H1 (cell line): ENCODE results near the gene ACTL10. TPM values are rescaled to one million over a fixed set of nuclear protein-coding genes. Genes with fewer than 3 reads are reported as not detected.
A peak's percentile ranks its signal among the peaks of the same experiment; 100 is the strongest.

Experiments
- CTCF ChIA-PET: fragments of 300-600 bp; sonication (Branson Sonifier 250); formaldehyde crosslinking; loops from one replicate; lab custom pipeline; 2021; ENCODE audit not compliant: partially characterized antibody; lab: Charles Lee
- POLR2A ChIA-PET: fragments of 300-600 bp; sonication (Branson Sonifier 250); formaldehyde crosslinking; loops from one replicate; lab custom pipeline; 2021; ENCODE audit warnings: inconsistent platforms; ENCODE audit not compliant: partially characterized antibody; lab: Charles Lee
- DNase-seq, 2 experiments: peaks; one replicate each; pipeline versions ENCODE4 v3.0.0 to v3.0.0-alpha.2; 2010 to 2022; ENCODE audit warnings: low spot score in 2 of 2, low read depth in 1 of 2, mixed read lengths in 1 of 2
- FAIRE-seq: peaks from 2 replicates; lab custom pipeline; 2011; peaks lifted over from hg19 to GRCh38; lab: Jason Lieb, UNC
- H2AFZ ChIP-seq: 2 replicates; pipeline ENCODE4 v1.8.1; 2012; ENCODE audit warnings: low read length, inconsistent platforms
- H2AK5ac ChIP-seq: 2 replicates; pipeline ENCODE4 v1.6.1; 2013; ENCODE audit warnings: low read depth, low read length
- H2BK120ac ChIP-seq: replicated peaks from 2 replicates; pipeline ENCODE3; 2013; ENCODE audit warnings: low read depth, low read length, inconsistent platforms
- H2BK12ac ChIP-seq: 2 replicates; pipeline ENCODE4 v1.6.1; 2013; ENCODE audit warnings: low read depth, low read length
- H2BK15ac ChIP-seq: 2 replicates; pipeline ENCODE4 v1.6.1; 2013; ENCODE audit warnings: low read length
- H2BK20ac ChIP-seq: 2 replicates; pipeline ENCODE4 v1.6.1; 2013; ENCODE audit warnings: low read length
- H2BK5ac ChIP-seq: 2 replicates; pipeline ENCODE4 v1.6.1; 2013; ENCODE audit warnings: low read depth, low read length
- H3K14ac ChIP-seq: 2 replicates; pipeline ENCODE4 v1.6.1; 2013; ENCODE audit warnings: inconsistent platforms; ENCODE audit not compliant: insufficient read length
- H3K18ac ChIP-seq: 2 replicates; pipeline ENCODE4 v1.6.1; 2013; ENCODE audit warnings: low read length; ENCODE audit errors: extremely low read depth
- H3K23ac ChIP-seq: 2 replicates; pipeline ENCODE4 v1.6.1; 2013; ENCODE audit warnings: inconsistent platforms; ENCODE audit not compliant: insufficient read length
- H3K23me2 ChIP-seq: 2 replicates; pipeline ENCODE4 v1.6.1; 2013; ENCODE audit warnings: low read depth, low read length
- H3K27ac ChIP-seq: 2 replicates; pipeline ENCODE4 v1.6.1; 2011; ENCODE audit warnings: low read depth, low read length, inconsistent platforms
- H3K27me3 ChIP-seq, 4 experiments: replicated peaks in 1 of 4; 1 replicate in 1 of 4; 2 replicates in 3 of 4; pipeline versions ENCODE4 v1.6.1 to v1.8.1; 2011 to 2013; ENCODE audit warnings: low read length in 3 of 4, mild to moderate bottlenecking in 3 of 4, inconsistent platforms in 2 of 4, mixed read lengths in 2 of 4, moderate library complexity in 1 of 4; ENCODE audit not compliant: control insufficient read depth in 3 of 4, insufficient read depth in 3 of 4; ENCODE audit errors: extremely low read depth in 1 of 4
- H3K36me3 ChIP-seq, 4 experiments: 2 replicates each; pipeline versions ENCODE4 v1.6.1 to v1.8.1; 2011 to 2013; ENCODE audit warnings: mild to moderate bottlenecking in 4 of 4, low read length in 3 of 4, moderate library complexity in 2 of 4, control low read depth in 1 of 4, inconsistent platforms in 1 of 4; ENCODE audit not compliant: insufficient read depth in 4 of 4, control insufficient read depth in 2 of 4
- H3K4ac ChIP-seq: replicated peaks from 2 replicates; pipeline ENCODE3; 2013; ENCODE audit warnings: low read length, low read depth, mixed read lengths, inconsistent platforms; ENCODE audit not compliant: insufficient read length
- H3K4me1 ChIP-seq, 4 experiments: replicated peaks in 1 of 4; 1 replicate in 1 of 4; 2 replicates in 3 of 4; pipeline versions ENCODE4 v1.6.1 to v1.8.1; 2011 to 2013; ENCODE audit warnings: low read length in 3 of 4, inconsistent platforms in 2 of 4, mixed read lengths in 1 of 4; ENCODE audit not compliant: insufficient read depth in 4 of 4, control insufficient read depth in 3 of 4
- H3K4me2 ChIP-seq, 2 experiments: 2 replicates each; pipeline versions ENCODE4 v1.6.1 to v1.8.1; 2011 to 2013; ENCODE audit warnings: low read depth in 2 of 2, low read length in 2 of 2, control low read depth in 1 of 2, inconsistent platforms in 1 of 2, mild to moderate bottlenecking in 1 of 2; ENCODE audit not compliant: insufficient read depth in 1 of 2
- H3K4me3 ChIP-seq, 4 experiments: fragments of 200-600, 300-600 bp in 1 of 4; sonication (generic), shearing (Covaris generic), sonication (Bioruptor Twin) in 1 of 4; 2 replicates each; pipeline versions ENCODE4 v1.5.1 to v1.8.1; 2011 to 2016; ENCODE audit warnings: low read length in 4 of 4, low read depth in 3 of 4, control low read depth in 2 of 4, inconsistent platforms in 2 of 4, mild to moderate bottlenecking in 2 of 4, mixed read lengths in 1 of 4, moderate library complexity in 1 of 4; ENCODE audit not compliant: insufficient read depth in 2 of 4; ENCODE audit errors: extremely low read depth in 1 of 4
- H3K56ac ChIP-seq: replicated peaks from 2 replicates; pipeline ENCODE3; 2013; ENCODE audit warnings: low read depth, mild to moderate bottlenecking, mixed read lengths, low read length, inconsistent platforms; ENCODE audit not compliant: insufficient read length
- H3K79me1 ChIP-seq: 2 replicates; pipeline ENCODE4 v1.6.1; 2013; ENCODE audit warnings: low read depth, low read length, control low read depth
- H3K79me2 ChIP-seq, 2 experiments: 2 replicates each; pipeline versions ENCODE4 v1.6.1 to v1.8.1; 2012 to 2013; ENCODE audit warnings: low read length in 2 of 2, mild to moderate bottlenecking in 2 of 2, inconsistent platforms in 1 of 2; ENCODE audit not compliant: insufficient read depth in 2 of 2, control insufficient read depth in 1 of 2
- H3K9ac ChIP-seq, 4 experiments: replicated peaks in 1 of 4; 1 replicate in 1 of 4; 2 replicates in 3 of 4; pipeline versions ENCODE4 v1.6.1 to v1.8.1; 2011 to 2013; ENCODE audit warnings: low read depth in 3 of 4, low read length in 3 of 4, control low read depth in 2 of 4, mild to moderate bottlenecking in 2 of 4, moderate library complexity in 2 of 4, inconsistent platforms in 1 of 4; ENCODE audit errors: extremely low read depth in 1 of 4
- H3K9me3 ChIP-seq, 2 experiments: 2 replicates each; pipeline versions ENCODE4 v1.6.1 to v1.8.1; 2012 to 2013; ENCODE audit warnings: mild to moderate bottlenecking in 2 of 2, moderate library complexity in 2 of 2, control low read depth in 1 of 2, inconsistent platforms in 1 of 2, low read depth in 1 of 2, low read length in 1 of 2, mixed read lengths in 1 of 2; ENCODE audit not compliant: insufficient read depth in 2 of 2
- H4K20me1 ChIP-seq, 2 experiments: replicated peaks in 1 of 2; 2 replicates each; pipeline versions ENCODE3 to v1.8.1; 2011 to 2013; ENCODE audit warnings: inconsistent platforms in 2 of 2, low read length in 2 of 2, mild to moderate bottlenecking in 1 of 2; ENCODE audit not compliant: insufficient read depth in 2 of 2, control insufficient read depth in 1 of 2
- H4K5ac ChIP-seq: 2 replicates; pipeline ENCODE4 v1.6.1; 2013; ENCODE audit warnings: low read length, low read depth, mixed read lengths, inconsistent platforms; ENCODE audit not compliant: insufficient read length
- H4K8ac ChIP-seq: 2 replicates; pipeline ENCODE4 v1.8.0; 2013; ENCODE audit warnings: mild to moderate bottlenecking, moderate library complexity, low read length, inconsistent platforms; ENCODE audit not compliant: insufficient read depth; ENCODE audit errors: extremely low read depth
- H4K91ac ChIP-seq: replicated peaks from 2 replicates; pipeline ENCODE3; 2013; ENCODE audit warnings: low read length, mixed read lengths, inconsistent platforms; ENCODE audit not compliant: insufficient read length
- BCL11A ChIP-seq, 2 experiments: IDR thresholded peaks; one replicate each; pipeline ENCODE4 v1.6.1; 2011; ENCODE audit warnings: low read depth in 2 of 2, low read length in 2 of 2, mild to moderate bottlenecking in 2 of 2
- BRCA1 ChIP-seq: IDR thresholded peaks from 2 replicates; pipeline ENCODE4 v1.6.1; 2012; ENCODE audit warnings: low read depth, low read length, improper control_type of control experiment
- CBX5 ChIP-seq: fragments of 300-800, 300-1000 bp; sonication (generic); IDR thresholded peaks from 2 replicates; pipeline ENCODE4 v1.7.1; 2016; ENCODE audit warnings: antibody characterized with exemption, low read length, low read depth
- EP300 ChIP-seq, 2 experiments: IDR thresholded peaks; 1 replicate in 1 of 2; 2 replicates in 1 of 2; pipeline ENCODE4 v1.6.1; 2011 to 2012; ENCODE audit warnings: low read depth in 2 of 2, low read length in 2 of 2, mild to moderate bottlenecking in 2 of 2, borderline replicate concordance in 1 of 2, inconsistent platforms in 1 of 2, moderate library complexity in 1 of 2
- FOSL1 ChIP-seq: IDR thresholded peaks from 2 replicates; pipeline ENCODE4 v1.6.1; 2011; ENCODE audit warnings: mild to moderate bottlenecking, low read depth, low read length, moderate library complexity; ENCODE audit not compliant: insufficient read depth
- JUND ChIP-seq: IDR thresholded peaks from 2 replicates; pipeline ENCODE4 v1.6.1; 2011; ENCODE audit warnings: mild to moderate bottlenecking, improper control_type of control experiment, low read length
- NANOG ChIP-seq: IDR thresholded peaks from 2 replicates; pipeline ENCODE4 v1.6.1; 2011; ENCODE audit warnings: low read length, low read depth, mild to moderate bottlenecking, inconsistent platforms; ENCODE audit not compliant: insufficient read depth, poor library complexity, severe bottlenecking
- RFX5 ChIP-seq: IDR thresholded peaks from 2 replicates; pipeline ENCODE4 v1.6.1; 2011; ENCODE audit warnings: low read depth, low read length, improper control_type of control experiment, borderline replicate concordance
- RNF2 ChIP-seq: fragments of 200-900, 300-1000 bp; sonication (generic); IDR thresholded peaks from 2 replicates; pipeline ENCODE4 v1.7.1; 2016; ENCODE audit warnings: borderline replicate concordance, low read depth, mild to moderate bottlenecking, antibody characterized with exemption, low read length; ENCODE audit not compliant: poor library complexity, severe bottlenecking; ENCODE audit errors: missing control alignments
- SP1 ChIP-seq: IDR thresholded peaks from 2 replicates; pipeline ENCODE4 v1.6.1; 2011; ENCODE audit warnings: low read depth, low read length
- SUZ12 ChIP-seq: fragments of 200-600 bp; sonication (generic); IDR thresholded peaks from 2 replicates; pipeline ENCODE4 v1.6.1; 2012; ENCODE audit warnings: mild to moderate bottlenecking, inconsistent platforms, low read length, moderate library complexity, mixed read lengths
- TEAD4 ChIP-seq: IDR thresholded peaks from 2 replicates; pipeline ENCODE4 v1.6.1; 2012; ENCODE audit warnings: low read depth, low read length, inconsistent platforms, mixed read lengths
- WGBS, 2 experiments: shearing (Covaris generic) in 1 of 2; methylation state at CpG; one replicate each; pipeline versions ENCODE4 v1.1.6 to v1.1.7; 2013 to 2015; ENCODE audit warnings: low lambda C conversion rate in 2 of 2, mixed read lengths in 2 of 2, inconsistent platforms in 1 of 2, low coverage in 1 of 2, missing lambda C conversion rate in 1 of 2; ENCODE audit not compliant: insufficient replicate concordance in 2 of 2, insufficient coverage in 1 of 2, insufficient read length in 1 of 2; ENCODE audit errors: extremely low coverage in 1 of 2, missing lambda C conversion rate in 1 of 2; 5-methylcytosine and 5-hydroxymethylcytosine counted together
- polyA plus RNA-seq, 7 experiments: library from polyadenylated mRNA; depleted of rRNA in 3 of 7; stranded (reverse) in 5 of 7; unstranded in 2 of 7; fragments of >200 nt in 5 of 7; fragments of 200-250 nt in 2 of 7; gene quantifications; 1 replicate in 5 of 7; 2 replicates in 1 of 7; 4 replicates in 1 of 7; pipeline versions ENCODE4 v1.2.1 to v1.2.3, GENCODE V29; 2011 to 2013; ENCODE audit warnings: missing spikeins in 2 of 7, mixed read lengths in 2 of 7
- total RNA-seq: library from RNA; stranded (reverse); fragmentation: NEBNext Ultra II Directional; extraction: Animal tissue kit (Norgen Biotek cat#: 25700); gene quantifications from 2 replicates; pipeline ENCODE4 v1.2.1, GENCODE V29; 2021

ACTL10 gene
- total and polyA plus RNA-seq, 2 of the 8 experiments (the other 6 are each of a cell fraction or from before 2014, with no cell fraction given), result 0.26 TPM; not detected in 1

DNA sequence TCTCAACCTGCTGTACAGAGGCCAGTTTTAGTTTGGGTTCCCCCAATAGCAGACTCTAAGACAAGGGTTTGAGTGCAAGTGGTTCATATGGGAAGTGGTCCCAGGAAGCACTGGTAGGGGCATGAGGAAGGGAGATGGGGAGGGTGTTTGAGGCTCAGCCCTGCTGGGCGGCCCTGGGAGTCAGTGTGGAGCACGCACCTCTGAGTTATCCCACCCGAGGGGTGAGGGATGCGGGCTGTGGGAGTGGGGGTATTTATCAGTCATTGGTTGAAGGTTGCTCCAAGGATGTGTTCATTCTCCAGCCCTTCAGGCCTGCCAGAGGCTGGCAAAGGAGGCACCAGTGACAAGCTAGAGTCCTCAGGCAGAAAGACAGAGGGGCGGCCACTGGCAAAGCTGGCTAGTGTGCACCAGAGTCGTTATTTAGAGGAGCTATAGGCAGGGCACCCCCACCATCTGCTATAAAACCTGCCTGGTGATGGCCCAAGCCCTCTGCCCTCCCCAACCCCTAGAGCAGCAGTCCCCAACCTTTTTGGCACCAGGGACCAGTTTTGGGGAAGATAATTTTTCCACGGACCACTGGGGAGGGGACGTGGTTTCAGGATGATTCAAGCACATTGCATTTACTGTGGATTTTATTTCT lies 36.9 kb downstream of the ACTL10 start:
- H2BK120ac ChIP-seq, result no peak overlapping the region
- no peak overlapping the region for H4K91ac ChIP-seq
- no peak overlapping the region for H3K4me3 ChIP-seq
- H2BK5ac ChIP-seq, result no peak overlapping the region
- H2BK20ac ChIP-seq, result no peak overlapping the region
- ChIA-PET CTCF (no interaction called here), POLR2A (interaction anchor here (1.3 to 1.7 kb wide), 2 partner anchors 10 to 13 kb away, joined by 3 read pairs; no protein-coding TSS in a partner anchor)
- H3K79me2 ChIP-seq, result no peaks in the 10 kb centered on the region
- DNase-seq (no peak), FAIRE-seq (no peak)
- no peak overlapping the region for H3K4ac ChIP-seq
- H3K56ac ChIP-seq, result no peak overlapping the region
- H3K79me1 ChIP-seq, result no peaks in the 10 kb centered on the region
- no peak overlapping the region for H2AK5ac ChIP-seq
- H3K9me3 ChIP-seq, result peaks cover 5 to 25% of the 10 kb centered on the region in 2 experiments; a peak in 2 of 4 replicates
- H3K27ac ChIP-seq, result no peak overlapping the region
- TF ChIP-seq SUZ12 (no peak), NANOG (no peak), SP1 (no peak), BCL11A (IDR thresholded peaks at IDR 0.05; ENCODE audit: low read depth in 2 of 2, low read length in 2 of 2) (no peak), FOSL1 (no peak), TEAD4 (no peak), JUND (no peak), CBX5 (no peak), EP300 (IDR thresholded peaks at IDR 0.05; ENCODE audit: borderline replicate concordance in 1 of 2, low read depth in 2 of 2, low read length in 2 of 2) (no peak), BRCA1 (no peak), RNF2 (no peak), RFX5 (no peak)
- H2BK15ac ChIP-seq, result no peak overlapping the region
- H3K18ac ChIP-seq, result no peak overlapping the region
- no peak overlapping the region for H4K5ac ChIP-seq
- no peaks in the 10 kb centered on the region; a peak in 1 of 7 replicates for H3K27me3 ChIP-seq
- H3K9ac ChIP-seq, result no peak overlapping the region
- no peak overlapping the region for H3K14ac ChIP-seq
- H3K4me2 ChIP-seq, result no peak overlapping the region
- 91% methylated on average over 8 of the region's 8 CpGs; no CpG with 5 or more reads in 1 of the 2 experiments for WGBS, 2 experiments
- H3K36me3 ChIP-seq, result no peaks in the 10 kb centered on the region; a peak in 1 of 8 replicates
- no peak overlapping the region for H2AFZ ChIP-seq
- H4K20me1 ChIP-seq, result no peaks in the 10 kb centered on the region
- 0 out of 2 replicates have a peak overlapping the region, but pooled peaks have one; percentile 9 for H2BK12ac ChIP-seq
- H3K4me1 ChIP-seq, result no peaks in the 10 kb centered on the region
- no peak overlapping the region for H4K8ac ChIP-seq
- H3K23ac ChIP-seq, result no peak overlapping the region
- no peaks in the 10 kb centered on the region for H3K23me2 ChIP-seq
